Esophagus squamous epithelium (tissue), 4 donors: ENCODE data around the gene TMEM80.

Source experiments
- POLR2A ChIP-seq, 4 donors: fragments of 450-650 bp; IDR thresholded peaks; one replicate each; pipeline ENCODE4 v1.6.1; 2017; ENCODE audit warnings: antibody characterized with exemption in 4 of 4, mild to moderate bottlenecking in 4 of 4, moderate library complexity in 3 of 4
- TF ChIP-seq, protein P1 (sequence below), 6 experiments: fragments of 450-650 bp in 4 of 6; fragments of 200-600 bp in 2 of 6; sonication (generic) in 2 of 6; IDR thresholded peaks; one replicate each; pipeline ENCODE4 v1.5.1; 2016 to 2019; ENCODE audit warnings: antibody characterized with exemption in 6 of 6, mild to moderate bottlenecking in 4 of 6, moderate library complexity in 4 of 6

DNA sequence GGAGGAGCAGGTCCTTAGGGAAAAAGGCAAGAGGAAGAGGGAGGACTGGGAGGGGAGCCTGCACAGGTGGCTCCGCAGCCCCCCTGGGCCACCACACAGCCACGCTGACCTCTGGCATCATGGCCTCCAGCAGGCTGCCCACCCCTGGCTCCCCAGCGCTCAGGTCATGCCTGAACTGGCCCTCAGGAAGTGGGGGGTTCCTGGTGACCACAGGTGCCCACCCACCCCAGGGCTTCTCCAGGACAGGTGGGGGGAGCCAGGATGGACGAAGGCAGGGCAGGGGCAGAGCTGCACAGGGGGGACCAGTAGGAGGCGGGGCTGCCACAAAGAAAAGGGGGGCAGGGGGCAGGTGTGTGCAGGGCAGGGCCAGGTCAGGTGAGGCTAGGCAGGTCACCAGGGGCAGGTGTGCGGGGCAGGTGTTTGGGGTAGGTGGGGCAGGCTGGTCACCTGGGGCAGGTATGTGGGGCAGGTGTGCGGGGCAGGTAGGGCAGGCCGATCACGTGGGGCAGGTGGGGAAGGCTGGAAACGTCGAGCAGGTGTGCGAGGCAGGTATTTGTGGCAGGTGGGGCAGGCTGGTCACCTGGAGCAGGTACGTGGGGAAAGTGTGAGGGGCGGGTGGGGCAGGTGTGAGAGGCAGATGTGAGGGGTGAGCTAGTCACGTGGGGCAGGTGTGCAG, 1.6 kb upstream of the TMEM80 start:
- TF ChIP-seq, protein P1, sequence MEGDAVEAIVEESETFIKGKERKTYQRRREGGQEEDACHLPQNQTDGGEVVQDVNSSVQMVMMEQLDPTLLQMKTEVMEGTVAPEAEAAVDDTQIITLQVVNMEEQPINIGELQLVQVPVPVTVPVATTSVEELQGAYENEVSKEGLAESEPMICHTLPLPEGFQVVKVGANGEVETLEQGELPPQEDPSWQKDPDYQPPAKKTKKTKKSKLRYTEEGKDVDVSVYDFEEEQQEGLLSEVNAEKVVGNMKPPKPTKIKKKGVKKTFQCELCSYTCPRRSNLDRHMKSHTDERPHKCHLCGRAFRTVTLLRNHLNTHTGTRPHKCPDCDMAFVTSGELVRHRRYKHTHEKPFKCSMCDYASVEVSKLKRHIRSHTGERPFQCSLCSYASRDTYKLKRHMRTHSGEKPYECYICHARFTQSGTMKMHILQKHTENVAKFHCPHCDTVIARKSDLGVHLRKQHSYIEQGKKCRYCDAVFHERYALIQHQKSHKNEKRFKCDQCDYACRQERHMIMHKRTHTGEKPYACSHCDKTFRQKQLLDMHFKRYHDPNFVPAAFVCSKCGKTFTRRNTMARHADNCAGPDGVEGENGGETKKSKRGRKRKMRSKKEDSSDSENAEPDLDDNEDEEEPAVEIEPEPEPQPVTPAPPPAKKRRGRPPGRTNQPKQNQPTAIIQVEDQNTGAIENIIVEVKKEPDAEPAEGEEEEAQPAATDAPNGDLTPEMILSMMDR (IDR thresholded peaks at IDR 0.05): no peak
- no peak for TF ChIP-seq POLR2A (IDR thresholded peaks at IDR 0.05)
